Loucy (cell line): ENCODE measurements around the gene ZNF555.
"Not testable (repeated sequence)": the region's sequence is repeated elsewhere in the genome, so short reads cannot be mapped to it uniquely, and the experiment has no call there.

ENCODE experiments used
- EZH2phosphoT487 ChIP-seq: fragments of 200-600 bp; IDR thresholded peaks from 2 replicates; pipeline ENCODE4 v1.6.1; 2018; ENCODE audit warnings: antibody characterized with exemption, mild to moderate bottlenecking, moderate library complexity, borderline replicate concordance
- TF ChIP-seq, protein P1 (sequence below): fragments of 200-600 bp; sonication (generic); conservative IDR thresholded peaks from 2 replicates; pipeline ENCODE4 v1.5.1; 2014; ENCODE audit warnings: mild to moderate bottlenecking, antibody characterized with exemption, low read length

DNA sequence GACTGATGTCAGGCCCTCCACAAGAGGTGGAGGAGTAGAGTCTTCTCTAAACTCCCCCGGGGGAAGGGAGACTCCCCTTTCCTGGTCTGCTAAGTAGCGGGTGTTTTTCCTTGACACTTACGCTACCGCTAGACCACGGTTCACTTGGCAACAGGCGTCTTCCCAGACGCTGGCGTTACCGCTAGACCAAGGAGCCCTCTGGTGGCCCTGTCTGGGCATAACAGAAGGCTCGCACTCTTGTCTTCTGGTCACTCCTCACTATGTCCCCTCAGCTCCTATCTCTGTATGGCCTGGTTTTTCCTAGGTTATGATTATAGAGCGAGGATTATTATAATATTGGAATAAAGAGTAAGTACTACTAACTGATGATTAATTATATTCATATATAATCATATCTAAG is 30.9 kb downstream of the ZNF555 start:
- TF ChIP-seq, protein P1, sequence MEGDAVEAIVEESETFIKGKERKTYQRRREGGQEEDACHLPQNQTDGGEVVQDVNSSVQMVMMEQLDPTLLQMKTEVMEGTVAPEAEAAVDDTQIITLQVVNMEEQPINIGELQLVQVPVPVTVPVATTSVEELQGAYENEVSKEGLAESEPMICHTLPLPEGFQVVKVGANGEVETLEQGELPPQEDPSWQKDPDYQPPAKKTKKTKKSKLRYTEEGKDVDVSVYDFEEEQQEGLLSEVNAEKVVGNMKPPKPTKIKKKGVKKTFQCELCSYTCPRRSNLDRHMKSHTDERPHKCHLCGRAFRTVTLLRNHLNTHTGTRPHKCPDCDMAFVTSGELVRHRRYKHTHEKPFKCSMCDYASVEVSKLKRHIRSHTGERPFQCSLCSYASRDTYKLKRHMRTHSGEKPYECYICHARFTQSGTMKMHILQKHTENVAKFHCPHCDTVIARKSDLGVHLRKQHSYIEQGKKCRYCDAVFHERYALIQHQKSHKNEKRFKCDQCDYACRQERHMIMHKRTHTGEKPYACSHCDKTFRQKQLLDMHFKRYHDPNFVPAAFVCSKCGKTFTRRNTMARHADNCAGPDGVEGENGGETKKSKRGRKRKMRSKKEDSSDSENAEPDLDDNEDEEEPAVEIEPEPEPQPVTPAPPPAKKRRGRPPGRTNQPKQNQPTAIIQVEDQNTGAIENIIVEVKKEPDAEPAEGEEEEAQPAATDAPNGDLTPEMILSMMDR, result not testable (repeated sequence)
- not testable (repeated sequence) for TF ChIP-seq EZH2phosphoT487
